Neuronal stem cell (in vitro differentiated cells): ENCODE measurements around the gene NOA1. TPM values are rescaled to one million over a fixed set of nuclear protein-coding genes. Genes with fewer than 3 reads are reported as not detected.

Experiments used
- DNase-seq: peaks from one replicate; pipeline ENCODE4 v3.0.0-alpha.2; 2013; ENCODE audit warnings: low spot score
- H2AFZ ChIP-seq: one replicate; pipeline ENCODE4 v1.6.1; 2013; ENCODE audit warnings: mild to moderate bottlenecking, low read length, inconsistent platforms
- H2AK5ac ChIP-seq: 2 replicates; pipeline ENCODE4 v1.6.1; 2013; ENCODE audit warnings: low read depth, mild to moderate bottlenecking, inconsistent platforms, low read length, moderate library complexity, mixed read lengths
- H2BK120ac ChIP-seq: 2 replicates; pipeline ENCODE4 v1.6.1; 2013; ENCODE audit warnings: low read depth, mild to moderate bottlenecking, inconsistent platforms, low read length, moderate library complexity, mixed read lengths
- H2BK12ac ChIP-seq: one replicate; pipeline ENCODE4 v1.6.1; 2013; ENCODE audit warnings: low read length, inconsistent platforms
- H2BK15ac ChIP-seq: 2 replicates; pipeline ENCODE4 v1.6.1; 2013; ENCODE audit warnings: mild to moderate bottlenecking, low read length, inconsistent platforms, mixed read lengths
- H2BK5ac ChIP-seq: one replicate; pipeline ENCODE4 v1.6.1; 2013; ENCODE audit warnings: inconsistent platforms, mild to moderate bottlenecking, low read length, moderate library complexity
- H3K14ac ChIP-seq: one replicate; pipeline ENCODE4 v1.6.1; 2013; ENCODE audit warnings: low read length, inconsistent platforms
- H3K18ac ChIP-seq: 2 replicates; pipeline ENCODE4 v1.6.1; 2013; ENCODE audit warnings: low read length, inconsistent platforms
- H3K23ac ChIP-seq: 2 replicates; pipeline ENCODE4 v1.6.1; 2013; ENCODE audit warnings: low read depth, mild to moderate bottlenecking, mixed read lengths, low read length, inconsistent platforms; ENCODE audit not compliant: poor library complexity
- H3K27ac ChIP-seq: replicated peaks from 3 replicates; pipeline ENCODE4 v1.5.1; 2013; ENCODE audit warnings: low read length, inconsistent platforms
- H3K27me3 ChIP-seq, 3 experiments: 2 replicates each; pipeline ENCODE4 v1.6.1; 2013; ENCODE audit warnings: low read length in 3 of 3, mild to moderate bottlenecking in 2 of 3, inconsistent platforms in 1 of 3, low read depth in 1 of 3, mixed read lengths in 1 of 3, moderate library complexity in 1 of 3; ENCODE audit not compliant: control insufficient read depth in 3 of 3, insufficient read depth in 3 of 3
- H3K36me3 ChIP-seq, 2 donors: replicated peaks in 1 of 2; 2 replicates each; pipeline ENCODE4 v1.6.1; 2013; ENCODE audit warnings: low read length in 2 of 2; ENCODE audit not compliant: control insufficient read depth in 2 of 2, insufficient read depth in 2 of 2
- H3K4ac ChIP-seq: 2 replicates; pipeline ENCODE4 v1.6.1; 2013; ENCODE audit warnings: inconsistent platforms, mild to moderate bottlenecking, low read length, moderate library complexity
- H3K4me1 ChIP-seq, 2 donors: 1 replicate in 1 of 2; 2 replicates in 1 of 2; pipeline ENCODE4 v1.6.1; 2013; ENCODE audit warnings: low read length in 2 of 2, low read depth in 1 of 2; ENCODE audit not compliant: control insufficient read depth in 2 of 2, insufficient read depth in 1 of 2
- H3K4me2 ChIP-seq: one replicate; pipeline ENCODE4 v1.6.1; 2013; ENCODE audit warnings: mild to moderate bottlenecking, low read length, inconsistent platforms; ENCODE audit not compliant: insufficient read depth, poor library complexity, severe bottlenecking
- H3K4me3 ChIP-seq, 2 donors: 2 replicates each; pipeline ENCODE4 v1.5.1; 2013; ENCODE audit warnings: low read length in 2 of 2, mild to moderate bottlenecking in 2 of 2, inconsistent platforms in 1 of 2, moderate library complexity in 1 of 2
- H3K79me1 ChIP-seq: one replicate; pipeline ENCODE4 v1.6.1; 2013; ENCODE audit warnings: low read depth, mild to moderate bottlenecking, inconsistent platforms, low read length, moderate library complexity
- H3K9ac ChIP-seq: one replicate; pipeline ENCODE4 v1.6.1; 2013; ENCODE audit warnings: mild to moderate bottlenecking, low read depth, low read length, inconsistent platforms; ENCODE audit not compliant: poor library complexity
- H3K9me3 ChIP-seq, 2 donors: replicated peaks in 1 of 2; 2 replicates each; pipeline versions ENCODE3 to v1.6.1; 2013; ENCODE audit warnings: low read length in 2 of 2, mild to moderate bottlenecking in 2 of 2, inconsistent platforms in 1 of 2, low read depth in 1 of 2, mixed read lengths in 1 of 2, moderate library complexity in 1 of 2; ENCODE audit not compliant: control insufficient read depth in 2 of 2, insufficient read depth in 1 of 2
- H4K8ac ChIP-seq: one replicate; pipeline ENCODE4 v1.6.1; 2013; ENCODE audit warnings: low read depth, mild to moderate bottlenecking, inconsistent platforms, low read length, moderate library complexity
- H4K91ac ChIP-seq: one replicate; pipeline ENCODE4 v1.6.1; 2013; ENCODE audit warnings: low read length, low read depth, mild to moderate bottlenecking, inconsistent platforms; ENCODE audit not compliant: poor library complexity
- WGBS, 2 donors: extraction: QIAGEN DNeasy Blood & Tissue Kit; methylation state at CpG; one replicate each; pipeline ENCODE4 v1.1.7; 2013; ENCODE audit warnings: missing lambda C conversion rate in 2 of 2, mixed read lengths in 1 of 2; ENCODE audit not compliant: insufficient read length in 2 of 2, insufficient replicate concordance in 1 of 2; ENCODE audit errors: extremely low coverage in 2 of 2; 5-methylcytosine and 5-hydroxymethylcytosine counted together
- polyA plus RNA-seq, 2 experiments: library from polyadenylated mRNA; stranded (reverse); fragments of 200-250 nt; gene quantifications; one replicate each; pipeline ENCODE4 v1.2.3, GENCODE V29; 2013

Gene NOA1
- polyA plus RNA-seq (2013, experiment 1 of 2) = 16.2 TPM
- polyA plus RNA-seq (2013, experiment 2 of 2) = 16.5 TPM

DNA sequence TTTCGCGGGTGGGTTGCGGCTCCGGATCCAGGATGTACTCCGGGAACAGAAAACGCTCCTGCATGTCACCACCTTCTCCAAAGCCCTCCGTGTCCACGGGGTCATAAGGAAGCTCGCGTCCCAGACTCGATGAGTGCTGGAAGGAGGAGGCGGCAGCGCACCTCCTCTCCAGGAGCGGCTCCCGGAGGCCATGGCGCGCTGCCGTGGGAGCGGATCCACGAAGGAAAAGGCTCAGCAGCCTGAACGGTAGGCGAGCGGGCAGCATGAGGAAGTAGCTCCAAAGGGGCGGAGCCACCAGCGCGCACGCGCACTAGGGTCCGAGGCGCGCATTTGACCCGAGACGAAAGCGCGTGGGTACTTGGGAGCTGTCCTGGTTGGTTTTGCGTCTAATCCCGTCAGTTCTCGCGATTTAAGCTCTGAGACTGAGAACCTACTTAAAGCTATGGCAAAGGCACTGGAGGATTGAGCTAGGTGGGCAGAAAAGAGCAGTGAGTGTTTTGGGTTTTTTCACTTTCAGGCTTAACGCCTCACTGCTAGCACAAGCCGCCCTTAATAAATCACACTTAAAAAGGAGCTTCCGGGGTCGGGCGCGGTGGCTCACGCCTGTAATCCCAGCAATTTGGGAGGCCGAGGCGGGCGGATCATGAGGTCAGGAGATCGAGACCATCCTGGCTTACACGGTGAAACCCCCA is at the start of gene NOA1:
Gene NOA1, minus strand, starts transcription at position 286 of the 692 bp plus-strand sequence. Its CDS starts 21 bp downstream, at position 265.
- peaks cover 7 to 46% of the 10 kb centered on the region in 2 donors for H3K36me3 ChIP-seq
- peak within 1 kb of the TSS; percentile 30 for H2BK15ac ChIP-seq
- H2AFZ ChIP-seq = peak within 1 kb of the TSS; percentile 96
- H2AK5ac ChIP-seq = no peak within 1 kb of the TSS
- H2BK5ac ChIP-seq = peak within 1 kb of the TSS; percentile 78
- H3K27ac ChIP-seq = peak within 1 kb of the TSS; percentile 77
- peak; percentile 98 for DNase-seq
- no peak within 1 kb of the TSS for H2BK120ac ChIP-seq
- peaks cover 0 to 3% of the 10 kb centered on the region in 2 donors for H3K4me1 ChIP-seq
- peaks cover 0 to 11% of the 10 kb centered on the region in 2 donors for H3K9me3 ChIP-seq
- H3K9ac ChIP-seq = peak within 1 kb of the TSS; percentile 93
- peak within 1 kb of the TSS; percentile 68 to 96 for H3K4me3 ChIP-seq
- H3K18ac ChIP-seq = peak within 1 kb of the TSS; percentile 90
- no peak within 1 kb of the TSS for H4K8ac ChIP-seq
- H3K23ac ChIP-seq = peak within 1 kb of the TSS; percentile 94
- H3K14ac ChIP-seq = no peak within 1 kb of the TSS
- no CpG with 5 or more reads among the region's 51 CpGs for WGBS, 2 donors
- H3K4me2 ChIP-seq = peak within 1 kb of the TSS; percentile 96
- peaks cover 5% of the 10 kb centered on the region for H3K79me1 ChIP-seq
- no peak within 1 kb of the TSS for H3K4ac ChIP-seq
- H2BK12ac ChIP-seq = no peak within 1 kb of the TSS
- no peak within 1 kb of the TSS for H4K91ac ChIP-seq
- peaks cover 0 to 2% (median 0%) of the 10 kb centered on the region in 3 experiments for H3K27me3 ChIP-seq

- Histone ChIP-seq H3K4me3 (no peak overlapping the region), H2BK5ac (no peak overlapping the region)
Measured at GRCh38 chr4:57023104-57023503, 45.7 kb upstream of the NOA1 start.

GRCh38 chr4:57020467-57021101 is 43.2 kb upstream of the NOA1 start:
- Histone ChIP-seq H4K91ac (no peak overlapping the region), H2AK5ac (no peak overlapping the region), H3K14ac (no peak overlapping the region), H3K23ac (no peak overlapping the region), H2BK5ac (no peak overlapping the region), H3K27me3 (no peaks in the 10 kb centered on the region), H3K27ac (no peak overlapping the region), H2AFZ (no peak overlapping the region), H2BK120ac (no peak overlapping the region), H2BK15ac (no peak overlapping the region), H2BK12ac (no peak overlapping the region), H3K79me1 (no peaks in the 10 kb centered on the region), H3K4me2 (no peak overlapping the region), H3K4me3 (no peak overlapping the region), H4K8ac (no peak overlapping the region), H3K4ac (no peak overlapping the region), H3K36me3 (peaks cover 24 to 99% of the 10 kb centered on the region in 2 donors), H3K9me3 (no peaks in the 10 kb centered on the region), H3K9ac (no peak overlapping the region), H3K18ac (no peak overlapping the region), H3K4me1 (no peaks in the 10 kb centered on the region)
- no CpG with 5 or more reads among the region's 5 CpGs for WGBS, 2 donors
- DNase-seq = no peak

More at GRCh38 chr4:57023104-57023503, 45.7 kb upstream of the NOA1 start:
- Histone ChIP-seq H3K9ac (no peak overlapping the region), H4K91ac (no peak overlapping the region), H2BK12ac (no peak overlapping the region), H2BK120ac (no peak overlapping the region), H4K8ac (no peak overlapping the region), H3K79me1 (no peaks in the 10 kb centered on the region), H2BK15ac (no peak overlapping the region), H3K36me3 (peaks cover 18 to 100% of the 10 kb centered on the region in 2 donors), H3K14ac (no peak overlapping the region), H3K4me1 (no peaks in the 10 kb centered on the region), H3K27ac (no peak overlapping the region), H3K23ac (no peak overlapping the region), H3K9me3 (no peaks in the 10 kb centered on the region), H3K27me3 (no peaks in the 10 kb centered on the region), H3K18ac (no peak overlapping the region), H2AK5ac (no peak overlapping the region), H3K4ac (no peak overlapping the region), H2AFZ (no peak overlapping the region), H3K4me2 (no peak overlapping the region)
- WGBS, 2 donors = no CpG with 5 or more reads among the region's 4 CpGs
- DNase-seq = no peak

DNA sequence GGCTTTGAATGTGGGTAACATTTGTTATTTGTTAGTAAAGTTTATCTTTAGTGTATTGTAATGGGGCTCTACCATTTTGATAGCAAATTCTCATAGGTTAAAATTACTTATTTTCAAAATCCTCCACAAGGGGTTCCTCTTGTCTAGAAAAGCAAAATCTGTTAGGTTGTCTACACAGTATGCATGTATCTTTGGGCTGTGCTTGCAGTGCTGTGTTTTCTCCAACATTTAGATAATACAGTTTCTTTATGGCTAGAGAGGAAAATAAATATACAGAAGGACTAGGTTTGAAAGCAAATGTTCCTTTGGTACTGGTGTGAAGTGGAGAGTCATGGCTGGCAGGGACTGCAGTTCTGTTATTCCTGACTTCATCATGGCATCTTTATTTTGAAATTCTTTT is 41.6 kb upstream of the NOA1 start:
- Histone ChIP-seq H3K4me1 (no peaks in the 10 kb centered on the region), H3K27me3 (no peaks in the 10 kb centered on the region), H3K36me3 (peaks cover 21 to 98% of the 10 kb centered on the region in 2 donors), H2BK5ac (no peak overlapping the region), H3K14ac (no peak overlapping the region), H2AK5ac (no peak overlapping the region), H3K18ac (no peak overlapping the region), H3K4me3 (no peak overlapping the region), H3K9me3 (no peaks in the 10 kb centered on the region), H2BK12ac (no peak overlapping the region), H4K91ac (no peak overlapping the region), H3K4me2 (no peak overlapping the region), H3K9ac (no peak overlapping the region), H3K23ac (no peak overlapping the region), H4K8ac (no peak overlapping the region), H2AFZ (no peak overlapping the region), H3K27ac (no peak overlapping the region), H3K4ac (no peak overlapping the region), H3K79me1 (peaks cover 1% of the 10 kb centered on the region), H2BK120ac (no peak overlapping the region), H2BK15ac (no peak overlapping the region)
- DNase-seq = no peak
